HepG2 (cell line): ENCODE measurements around the gene CPE. TPM values are rescaled to one million over a fixed set of nuclear protein-coding genes. Genes with fewer than 3 reads are reported as not detected.

Experiments
- ATAC-seq: fragments of 200-7000 bp; cut with Tn5 transposase; 3 replicates; pipeline ENCODE4 v1.9.1; 2020; ENCODE audit warnings: mild to moderate bottlenecking, moderate library complexity
- BruUV-seq: library from RNA; stranded (reverse); fragments of 400-500 nt; replicated peaks from 2 replicates; lab custom pipeline; 2021; lab: Mats Ljungman, UMichigan
- CTCF ChIA-PET: fragments of 300-600 bp; formaldehyde crosslinking; extraction: SDS; loops from one replicate; lab custom pipeline; 2021; ENCODE audit warnings: low total read pairs, inconsistent platforms, low intra/inter-chr PET ratio; lab: Yijun Ruan, JAX
- POLR2A ChIA-PET: fragments of 350-600 bp; sonication (Branson Sonifier 250); formaldehyde crosslinking; loops from one replicate; lab custom pipeline; 2020; ENCODE audit warnings: antibody characterized with exemption, inconsistent platforms; lab: Yijun Ruan, JAX
- DNase-seq: peaks from one replicate; pipeline ENCODE4 v3.0.0-alpha.2; 2015; ENCODE audit warnings: low spot score
- FAIRE-seq: peaks from 3 replicates; lab custom pipeline; 2011; peaks lifted over from hg19 to GRCh38; lab: Jason Lieb, UNC
- H2AFZ ChIP-seq: one replicate; pipeline ENCODE4 v1.6.1; 2011; ENCODE audit warnings: low read length, inconsistent platforms
- H3K27ac ChIP-seq: fragments of 300-600 bp; 3 replicates; pipeline ENCODE4 v1.8.0; 2011; ENCODE audit warnings: mixed run types, mild to moderate bottlenecking, mixed read lengths, low read length, inconsistent platforms; ENCODE audit not compliant: insufficient read depth; ENCODE audit errors: extremely low read length
- H3K27me3 ChIP-seq, 2 experiments: fragments of 200-600 bp in 1 of 2; 2 replicates in 1 of 2; 3 replicates in 1 of 2; pipeline versions ENCODE4 v1.6.0 to v1.8.0; 2011; ENCODE audit warnings: low read length in 2 of 2, mild to moderate bottlenecking in 2 of 2, moderate library complexity in 2 of 2, inconsistent platforms in 1 of 2; ENCODE audit not compliant: insufficient read depth in 2 of 2, control insufficient read depth in 1 of 2
- H3K36me3 ChIP-seq, 2 experiments: fragments of 200-600 bp in 1 of 2; replicated peaks in 1 of 2; 2 replicates in 1 of 2; 3 replicates in 1 of 2; pipeline versions ENCODE4 v1.5.1 to v1.8.0; 2011; ENCODE audit warnings: low read length in 2 of 2, inconsistent platforms in 1 of 2; ENCODE audit not compliant: insufficient read depth in 2 of 2, control insufficient read depth in 1 of 2
- H3K4me1 ChIP-seq: 2 replicates; pipeline ENCODE4 v1.5.1; 2012; ENCODE audit warnings: low read length, inconsistent platforms; ENCODE audit not compliant: insufficient read depth
- H3K4me2 ChIP-seq: 2 replicates; pipeline ENCODE4 v1.6.0; 2011; ENCODE audit warnings: low read depth, low read length, inconsistent platforms
- H3K4me3 ChIP-seq, 3 experiments: fragments of 200-600 bp in 1 of 3; sonication (generic), shearing (Covaris generic) in 1 of 3; replicated peaks in 1 of 3; 2 replicates each; pipeline ENCODE4 v1.5.1; 2011 to 2016; ENCODE audit warnings: low read length in 3 of 3, inconsistent platforms in 2 of 3, low read depth in 2 of 3, mild to moderate bottlenecking in 2 of 3, control low read depth in 1 of 3, mixed read lengths in 1 of 3; ENCODE audit not compliant: insufficient read depth in 1 of 3
- H3K79me2 ChIP-seq: one replicate; pipeline ENCODE4 v1.6.1; 2011; ENCODE audit warnings: low read length, inconsistent platforms; ENCODE audit not compliant: insufficient read depth
- H3K9ac ChIP-seq: 2 replicates; pipeline ENCODE4 v1.6.0; 2011; ENCODE audit warnings: mild to moderate bottlenecking, low read depth, low read length, inconsistent platforms; ENCODE audit not compliant: insufficient read depth
- H3K9me3 ChIP-seq: 2 replicates; pipeline ENCODE4 v1.5.1; 2012; ENCODE audit warnings: mild to moderate bottlenecking, low read length
- H4K20me1 ChIP-seq: 2 replicates; pipeline ENCODE4 v1.6.0; 2011; ENCODE audit warnings: inconsistent platforms, mild to moderate bottlenecking, low read length, moderate library complexity; ENCODE audit not compliant: insufficient read depth
- CHD4 ChIP-seq: fragments of 200-600 bp; sonication (generic); IDR thresholded peaks from 2 replicates; pipeline ENCODE4 v1.7.0; 2017; ENCODE audit warnings: mild to moderate bottlenecking, low read length, borderline replicate concordance
- FOXK1 ChIP-seq: sonication (generic); formaldehyde crosslinking; IDR thresholded peaks from 2 replicates; pipeline ENCODE4 v1.4.0; 2020; ENCODE audit warnings: low read depth, missing genetic modification reagents, borderline replicate concordance
- ISL2 ChIP-seq: sonication (generic); formaldehyde crosslinking; IDR thresholded peaks from 2 replicates; pipeline ENCODE4 v1.5.0; 2020; ENCODE audit warnings: missing genetic modification reagents
- ZNF224 ChIP-seq: sonication (generic); formaldehyde crosslinking; IDR thresholded peaks from 2 replicates; pipeline ENCODE4 v1.5.0; 2020; ENCODE audit warnings: mild to moderate bottlenecking, missing genetic modification reagents
- ZNF557 ChIP-seq: sonication (generic); formaldehyde crosslinking; IDR thresholded peaks from 2 replicates; pipeline ENCODE4 v1.4.0; 2020; ENCODE audit warnings: missing genetic modification reagents
- ZNF670 ChIP-seq: sonication (generic); formaldehyde crosslinking; IDR thresholded peaks from 2 replicates; pipeline ENCODE4 v1.8.0; 2022; ENCODE audit warnings: mild to moderate bottlenecking, missing genetic modification reagents, borderline replicate concordance
- ZNF768 ChIP-seq: sonication (generic); formaldehyde crosslinking; IDR thresholded peaks from 2 replicates; pipeline ENCODE4 v1.4.0; 2020; ENCODE audit warnings: missing genetic modification reagents
- ZNF781 ChIP-seq: sonication (generic); formaldehyde crosslinking; IDR thresholded peaks from 2 replicates; pipeline ENCODE4 v1.5.1; 2020; ENCODE audit warnings: borderline replicate concordance, mild to moderate bottlenecking, missing genetic modification reagents; ENCODE audit errors: not compliant biosample characterization
- WGBS: methylation state at CpG from one replicate; pipeline ENCODE4 v1.1.6; 2017; ENCODE audit warnings: low lambda C conversion rate; 5-methylcytosine and 5-hydroxymethylcytosine counted together
- in situ Hi-C: cut with HindIII; loops from 2 replicates; pipeline ENCODE4 v1.10.0; 2017; ENCODE audit warnings: low pct_unique_long_range_greater_than_20kb; ENCODE audit not compliant: extremely low pct_ligation_motif_present
- intact Hi-C: fragments of 100-400 bp; cut with micrococcal nuclease; formaldehyde crosslinking; loops from one replicate; pipeline ENCODE4 v1.10.0; 2022; ENCODE audit not compliant: unreplicated experiment
- polyA plus RNA-seq, 8 experiments: library from polyadenylated mRNA; depleted of rRNA in 3 of 8; stranded (reverse) in 7 of 8; unstranded in 1 of 8; fragments of >200 nt; fragmentation: Illumina TruSeq in 4 of 8; extraction: Trizol in 4 of 8; gene quantifications; 2 replicates each; pipeline versions ENCODE4 v1.2.1 to v1.2.3, GENCODE V29; 2011 to 2016; ENCODE audit warnings: low read depth in 4 of 8, missing spikeins in 1 of 8, mixed read lengths in 1 of 8; ENCODE audit not compliant: insufficient read depth in 1 of 8
- total RNA-seq, 5 experiments: library from RNA; depleted of rRNA; stranded (reverse); fragments of >200 nt; fragmentation: Illumina TruSeq; extraction: Trizol; gene quantifications; 2 replicates each; pipeline ENCODE4 v1.2.3, GENCODE V29; 2016; ENCODE audit warnings: low read depth in 1 of 5
- TF ChIP-seq, protein P1 (sequence below): sonication (generic); formaldehyde crosslinking; IDR thresholded peaks from 2 replicates; pipeline ENCODE4 v1.5.0; 2020; ENCODE audit warnings: missing genetic modification reagents, mild to moderate bottlenecking, borderline replicate concordance
- TF ChIP-seq, protein P2 (sequence below): sonication (generic); formaldehyde crosslinking; IDR thresholded peaks from 2 replicates; pipeline ENCODE4 v1.8.0; 2022; ENCODE audit warnings: mild to moderate bottlenecking, missing genetic modification reagents, moderate library complexity
- TF ChIP-seq, protein P3 (sequence below): sonication (generic); formaldehyde crosslinking; conservative IDR thresholded peaks from 2 replicates; pipeline ENCODE4 v1.4.0; 2020; ENCODE audit warnings: mild to moderate bottlenecking, missing genetic modification reagents, moderate library complexity
- TF ChIP-seq, protein P4 (sequence below): IDR thresholded peaks from 2 replicates; pipeline ENCODE4 v1.6.1; 2018; ENCODE audit warnings: missing genetic modification reagents, mild to moderate bottlenecking, missing compliant biosample characterization

Gene CPE
- total and polyA plus RNA-seq, 2 of the 13 experiments (the other 11 are each of a cell fraction or from before 2014, with no cell fraction given): 268 to 852 TPM

DNA sequence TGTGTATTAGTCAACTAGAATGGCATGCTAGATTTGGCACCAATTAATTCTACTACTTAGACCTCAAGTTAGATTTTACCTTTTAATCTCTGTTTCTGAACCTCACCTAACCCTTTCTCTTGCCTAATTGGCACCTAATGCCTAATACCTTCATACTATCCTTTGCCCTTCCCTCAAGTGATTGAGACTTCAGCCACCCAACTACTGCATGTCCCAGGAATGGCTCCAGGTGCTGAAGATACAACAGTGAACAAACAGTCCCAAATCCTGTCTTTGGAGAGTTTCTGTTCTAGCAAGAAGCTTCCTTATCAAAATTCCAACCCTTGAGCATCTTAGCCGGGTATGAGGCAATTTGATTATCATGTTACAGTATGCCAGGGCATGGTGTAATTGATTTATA lies 139.9 kb downstream of the CPE start:
- FAIRE-seq (no peak), DNase-seq (no peak), ATAC-seq (no peak)
- intact Hi-C loops: no loop called here
- TF ChIP-seq ZNF557 (no peak), ZNF781 (CRISPR knock-in tag) (no peak), ISL2 (CRISPR knock-in tag) (no peak)
- POLR2A ChIA-PET: no interaction called here
- Histone ChIP-seq H3K4me1 (no peaks in the 10 kb centered on the region), H3K9me3 (no peaks in the 10 kb centered on the region), H3K4me2 (no peak overlapping the region), H3K27ac (no peak overlapping the region), H2AFZ (no peak overlapping the region), H4K20me1 (no peaks in the 10 kb centered on the region), H3K36me3 (no peaks in the 10 kb centered on the region), H3K27me3 (peaks cover 0 to 17% of the 10 kb centered on the region in 2 experiments; a peak in 1 of 5 replicates), H3K4me3 (no peak overlapping the region), H3K9ac (no peak overlapping the region), H3K79me2 (no peaks in the 10 kb centered on the region)
- BruUV-seq: no TSS peak
- WGBS: 0% methylated on average over 1 of the region's 1 CpG
- CTCF ChIA-PET: no interaction called here
- in situ Hi-C loops: no loop called here

DNA sequence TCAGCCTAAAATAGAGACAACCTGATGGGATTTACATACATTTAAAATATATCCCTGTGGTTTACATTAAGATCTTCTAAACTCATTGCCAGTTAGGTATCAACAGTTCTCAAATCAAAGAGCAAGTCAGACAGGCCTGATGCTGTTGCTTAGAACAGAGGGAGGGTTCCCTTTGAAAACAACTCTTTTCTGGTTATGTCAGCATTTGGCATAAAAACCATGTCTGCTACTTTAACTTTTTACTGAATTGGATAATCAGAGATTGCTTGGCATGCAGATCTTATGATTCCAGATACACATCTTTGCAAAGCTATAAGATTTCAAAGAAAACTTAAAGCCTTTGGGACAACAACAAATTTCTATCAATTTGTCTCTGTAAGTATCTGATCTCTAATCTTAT lies 140.8 kb downstream of the CPE start:
- Histone ChIP-seq H3K4me1 (no peaks in the 10 kb centered on the region), H4K20me1 (no peaks in the 10 kb centered on the region), H3K27ac (no peak overlapping the region), H3K79me2 (no peaks in the 10 kb centered on the region), H3K4me3 (no peak overlapping the region), H2AFZ (no peak overlapping the region), H3K4me2 (no peak overlapping the region), H3K9me3 (no peaks in the 10 kb centered on the region), H3K27me3 (peaks cover 0 to 17% of the 10 kb centered on the region in 2 experiments; a peak in 1 of 5 replicates), H3K9ac (no peak overlapping the region), H3K36me3 (no peaks in the 10 kb centered on the region)
- ATAC-seq: no peak
- no peak for FAIRE-seq
- no peak for DNase-seq
- ChIA-PET POLR2A (no interaction called here), CTCF (no interaction called here)
- BruUV-seq: no TSS peak
- intact Hi-C loops: no loop called here
- in situ Hi-C loops: no loop called here
- TF ChIP-seq ZNF224: no peak
- TF ChIP-seq, protein P1, sequence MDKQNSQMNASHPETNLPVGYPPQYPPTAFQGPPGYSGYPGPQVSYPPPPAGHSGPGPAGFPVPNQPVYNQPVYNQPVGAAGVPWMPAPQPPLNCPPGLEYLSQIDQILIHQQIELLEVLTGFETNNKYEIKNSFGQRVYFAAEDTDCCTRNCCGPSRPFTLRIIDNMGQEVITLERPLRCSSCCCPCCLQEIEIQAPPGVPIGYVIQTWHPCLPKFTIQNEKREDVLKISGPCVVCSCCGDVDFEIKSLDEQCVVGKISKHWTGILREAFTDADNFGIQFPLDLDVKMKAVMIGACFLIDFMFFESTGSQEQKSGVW: no peak
- TF ChIP-seq, protein P2, sequence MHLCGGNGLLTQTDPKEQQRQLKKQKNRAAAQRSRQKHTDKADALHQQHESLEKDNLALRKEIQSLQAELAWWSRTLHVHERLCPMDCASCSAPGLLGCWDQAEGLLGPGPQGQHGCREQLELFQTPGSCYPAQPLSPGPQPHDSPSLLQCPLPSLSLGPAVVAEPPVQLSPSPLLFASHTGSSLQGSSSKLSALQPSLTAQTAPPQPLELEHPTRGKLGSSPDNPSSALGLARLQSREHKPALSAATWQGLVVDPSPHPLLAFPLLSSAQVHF (CRISPR knock-in tag): no peak
- TF ChIP-seq ZNF768 (CRISPR knock-in tag): no peak
- no peak for TF ChIP-seq FOXK1 (CRISPR knock-in tag)
- no peak for TF ChIP-seq ZNF670 (CRISPR knock-in tag)
- TF ChIP-seq CHD4: no peak
- TF ChIP-seq, protein P3, sequence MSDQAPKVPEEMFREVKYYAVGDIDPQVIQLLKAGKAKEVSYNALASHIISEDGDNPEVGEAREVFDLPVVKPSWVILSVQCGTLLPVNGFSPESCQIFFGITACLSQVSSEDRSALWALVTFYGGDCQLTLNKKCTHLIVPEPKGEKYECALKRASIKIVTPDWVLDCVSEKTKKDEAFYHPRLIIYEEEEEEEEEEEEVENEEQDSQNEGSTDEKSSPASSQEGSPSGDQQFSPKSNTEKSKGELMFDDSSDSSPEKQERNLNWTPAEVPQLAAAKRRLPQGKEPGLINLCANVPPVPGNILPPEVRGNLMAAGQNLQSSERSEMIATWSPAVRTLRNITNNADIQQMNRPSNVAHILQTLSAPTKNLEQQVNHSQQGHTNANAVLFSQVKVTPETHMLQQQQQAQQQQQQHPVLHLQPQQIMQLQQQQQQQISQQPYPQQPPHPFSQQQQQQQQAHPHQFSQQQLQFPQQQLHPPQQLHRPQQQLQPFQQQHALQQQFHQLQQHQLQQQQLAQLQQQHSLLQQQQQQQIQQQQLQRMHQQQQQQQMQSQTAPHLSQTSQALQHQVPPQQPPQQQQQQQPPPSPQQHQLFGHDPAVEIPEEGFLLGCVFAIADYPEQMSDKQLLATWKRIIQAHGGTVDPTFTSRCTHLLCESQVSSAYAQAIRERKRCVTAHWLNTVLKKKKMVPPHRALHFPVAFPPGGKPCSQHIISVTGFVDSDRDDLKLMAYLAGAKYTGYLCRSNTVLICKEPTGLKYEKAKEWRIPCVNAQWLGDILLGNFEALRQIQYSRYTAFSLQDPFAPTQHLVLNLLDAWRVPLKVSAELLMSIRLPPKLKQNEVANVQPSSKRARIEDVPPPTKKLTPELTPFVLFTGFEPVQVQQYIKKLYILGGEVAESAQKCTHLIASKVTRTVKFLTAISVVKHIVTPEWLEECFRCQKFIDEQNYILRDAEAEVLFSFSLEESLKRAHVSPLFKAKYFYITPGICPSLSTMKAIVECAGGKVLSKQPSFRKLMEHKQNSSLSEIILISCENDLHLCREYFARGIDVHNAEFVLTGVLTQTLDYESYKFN (CRISPR knock-in tag): no peak
- TF ChIP-seq, protein P4, sequence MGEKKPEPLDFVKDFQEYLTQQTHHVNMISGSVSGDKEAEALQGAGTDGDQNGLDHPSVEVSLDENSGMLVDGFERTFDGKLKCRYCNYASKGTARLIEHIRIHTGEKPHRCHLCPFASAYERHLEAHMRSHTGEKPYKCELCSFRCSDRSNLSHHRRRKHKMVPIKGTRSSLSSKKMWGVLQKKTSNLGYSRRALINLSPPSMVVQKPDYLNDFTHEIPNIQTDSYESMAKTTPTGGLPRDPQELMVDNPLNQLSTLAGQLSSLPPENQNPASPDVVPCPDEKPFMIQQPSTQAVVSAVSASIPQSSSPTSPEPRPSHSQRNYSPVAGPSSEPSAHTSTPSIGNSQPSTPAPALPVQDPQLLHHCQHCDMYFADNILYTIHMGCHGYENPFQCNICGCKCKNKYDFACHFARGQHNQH: no peak
